ENCODE data around the gene PLEKHO2.

The PLEKHO2 gene

DNA sequence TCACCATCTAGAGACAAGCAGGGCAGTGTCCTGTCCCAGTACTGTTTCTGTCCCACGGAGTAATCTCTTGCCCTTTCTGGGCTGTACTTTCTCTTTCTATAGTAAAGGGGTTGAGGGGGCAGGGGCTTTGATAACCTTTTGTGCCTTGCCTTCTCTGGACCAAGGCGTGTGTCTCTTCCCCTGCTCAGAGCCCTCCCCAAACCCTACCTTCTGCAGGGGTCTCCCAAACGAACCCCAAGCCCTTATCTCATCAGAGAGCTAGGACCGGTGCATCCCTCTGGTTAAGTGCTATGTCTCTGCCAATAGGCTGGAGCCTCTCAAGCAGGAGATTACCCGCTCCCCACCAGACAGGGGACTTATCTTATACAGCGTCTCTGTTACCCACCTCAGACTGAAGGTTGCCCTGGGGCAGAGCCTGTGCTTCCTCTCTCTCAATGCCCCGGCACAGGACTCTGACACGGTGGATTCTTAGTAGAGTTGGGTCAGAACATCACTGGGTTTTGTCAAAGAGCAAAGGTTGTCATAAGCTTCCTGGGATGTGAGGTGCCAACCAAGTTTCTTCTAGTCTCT, 2.9 kb downstream of the PLEKHO2 start:
- TF ChIP-seq, protein P1, sequence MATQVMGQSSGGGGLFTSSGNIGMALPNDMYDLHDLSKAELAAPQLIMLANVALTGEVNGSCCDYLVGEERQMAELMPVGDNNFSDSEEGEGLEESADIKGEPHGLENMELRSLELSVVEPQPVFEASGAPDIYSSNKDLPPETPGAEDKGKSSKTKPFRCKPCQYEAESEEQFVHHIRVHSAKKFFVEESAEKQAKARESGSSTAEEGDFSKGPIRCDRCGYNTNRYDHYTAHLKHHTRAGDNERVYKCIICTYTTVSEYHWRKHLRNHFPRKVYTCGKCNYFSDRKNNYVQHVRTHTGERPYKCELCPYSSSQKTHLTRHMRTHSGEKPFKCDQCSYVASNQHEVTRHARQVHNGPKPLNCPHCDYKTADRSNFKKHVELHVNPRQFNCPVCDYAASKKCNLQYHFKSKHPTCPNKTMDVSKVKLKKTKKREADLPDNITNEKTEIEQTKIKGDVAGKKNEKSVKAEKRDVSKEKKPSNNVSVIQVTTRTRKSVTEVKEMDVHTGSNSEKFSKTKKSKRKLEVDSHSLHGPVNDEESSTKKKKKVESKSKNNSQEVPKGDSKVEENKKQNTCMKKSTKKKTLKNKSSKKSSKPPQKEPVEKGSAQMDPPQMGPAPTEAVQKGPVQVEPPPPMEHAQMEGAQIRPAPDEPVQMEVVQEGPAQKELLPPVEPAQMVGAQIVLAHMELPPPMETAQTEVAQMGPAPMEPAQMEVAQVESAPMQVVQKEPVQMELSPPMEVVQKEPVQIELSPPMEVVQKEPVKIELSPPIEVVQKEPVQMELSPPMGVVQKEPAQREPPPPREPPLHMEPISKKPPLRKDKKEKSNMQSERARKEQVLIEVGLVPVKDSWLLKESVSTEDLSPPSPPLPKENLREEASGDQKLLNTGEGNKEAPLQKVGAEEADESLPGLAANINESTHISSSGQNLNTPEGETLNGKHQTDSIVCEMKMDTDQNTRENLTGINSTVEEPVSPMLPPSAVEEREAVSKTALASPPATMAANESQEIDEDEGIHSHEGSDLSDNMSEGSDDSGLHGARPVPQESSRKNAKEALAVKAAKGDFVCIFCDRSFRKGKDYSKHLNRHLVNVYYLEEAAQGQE (IDR thresholded peaks at IDR 0.05; ENCODE audit: insufficient read depth in 1 of 2, low read depth in 2 of 2, low read length in 2 of 2), result no peak
- TF ChIP-seq SIN3A (IDR thresholded peaks at IDR 0.05; ENCODE audit: borderline replicate concordance, insufficient read depth, low read length) (no peak), TAF1 (IDR thresholded peaks at IDR 0.05; ENCODE audit: borderline replicate concordance, insufficient read depth, low read length) (no peak), POLR2AphosphoS5 (IDR thresholded peaks at IDR 0.05; ENCODE audit: low read depth, low read length) (no peak), FOXP2 (optimal IDR thresholded peaks at IDR 0.05; ENCODE audit: borderline replicate concordance, extremely low read depth, extremely low read length, insufficient read depth) (no peak)

DNA sequence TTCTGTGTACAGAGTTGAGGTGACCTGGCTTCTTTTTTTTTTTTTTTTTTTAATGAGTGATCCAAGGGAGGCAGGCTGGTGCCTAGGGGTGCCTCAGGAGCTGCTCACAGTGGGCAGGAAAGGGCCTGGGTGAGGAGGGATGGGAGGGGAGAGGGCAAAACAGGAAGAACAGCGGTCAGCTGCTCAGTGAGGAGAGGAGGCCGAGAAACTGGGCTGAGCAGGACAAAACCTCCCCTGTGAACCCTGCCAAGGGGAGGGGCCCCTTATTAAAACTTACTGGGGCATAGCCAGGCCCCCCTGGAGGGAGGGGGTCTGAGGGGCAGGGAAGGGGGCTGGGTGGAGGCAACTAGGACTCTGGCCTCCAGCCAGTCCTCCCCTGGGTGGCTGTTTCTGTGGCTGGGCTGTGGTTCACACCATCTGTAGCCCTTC, 3.5 kb downstream of the PLEKHO2 start:
- TF ChIP-seq TAF1 (IDR thresholded peaks at IDR 0.05; ENCODE audit: borderline replicate concordance, insufficient read depth, low read length) (no peak), SIN3A (IDR thresholded peaks at IDR 0.05; ENCODE audit: borderline replicate concordance, insufficient read depth, low read length) (no peak), FOXP2 (optimal IDR thresholded peaks at IDR 0.05; ENCODE audit: borderline replicate concordance, extremely low read depth, extremely low read length, insufficient read depth) (no peak), POLR2AphosphoS5 (IDR thresholded peaks at IDR 0.05; ENCODE audit: low read depth, low read length) (no peak)
- TF ChIP-seq, protein P1 (IDR thresholded peaks at IDR 0.05; ENCODE audit: insufficient read depth in 1 of 2, low read depth in 2 of 2, low read length in 2 of 2), result no peak

DNA sequence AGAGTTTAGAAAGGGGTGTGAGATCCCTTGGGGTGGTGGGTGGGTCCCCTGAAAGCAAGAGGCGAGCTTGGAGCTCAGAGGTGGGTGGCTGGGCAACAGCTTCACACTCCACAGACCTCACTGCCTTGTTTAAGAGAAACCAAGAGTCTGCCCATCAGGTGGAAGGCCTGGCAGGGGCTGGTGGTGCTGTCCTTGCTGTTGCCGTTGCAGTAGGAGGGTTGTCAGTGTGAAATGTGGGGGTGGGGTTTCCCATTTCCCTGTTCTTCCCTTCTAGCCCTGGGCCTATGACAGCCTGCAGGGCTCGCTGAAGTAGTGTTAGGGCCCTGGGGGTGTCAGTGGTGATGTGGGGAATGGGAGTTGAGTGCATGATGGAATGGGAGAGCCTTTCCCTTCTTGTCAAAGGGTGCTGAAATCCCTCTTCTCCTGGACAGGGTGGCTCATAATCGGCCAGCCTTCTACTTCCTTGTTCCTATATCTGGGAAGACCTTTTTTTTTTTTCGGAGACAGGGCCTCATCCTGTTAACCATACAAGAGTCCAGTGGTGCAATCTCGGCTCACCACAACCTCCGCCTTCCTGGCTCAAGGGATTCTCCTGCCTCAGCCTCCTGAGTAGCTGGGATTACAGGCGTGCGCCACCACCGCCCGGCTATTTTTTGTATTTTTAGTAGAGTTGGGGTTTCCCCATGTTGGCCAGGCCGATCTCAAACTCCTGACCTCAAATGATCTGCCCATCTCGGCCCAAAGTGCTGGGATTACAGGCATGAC, 4.3 kb downstream of the PLEKHO2 start:
- TF ChIP-seq POLR2AphosphoS5 (IDR thresholded peaks at IDR 0.05; ENCODE audit: low read depth, low read length) (no peak), FOXP2 (optimal IDR thresholded peaks at IDR 0.05; ENCODE audit: borderline replicate concordance, extremely low read depth, extremely low read length, insufficient read depth) (no peak), TAF1 (IDR thresholded peaks at IDR 0.05; ENCODE audit: borderline replicate concordance, insufficient read depth, low read length) (no peak), SIN3A (IDR thresholded peaks at IDR 0.05; ENCODE audit: borderline replicate concordance, insufficient read depth, low read length) (no peak)

DNA sequence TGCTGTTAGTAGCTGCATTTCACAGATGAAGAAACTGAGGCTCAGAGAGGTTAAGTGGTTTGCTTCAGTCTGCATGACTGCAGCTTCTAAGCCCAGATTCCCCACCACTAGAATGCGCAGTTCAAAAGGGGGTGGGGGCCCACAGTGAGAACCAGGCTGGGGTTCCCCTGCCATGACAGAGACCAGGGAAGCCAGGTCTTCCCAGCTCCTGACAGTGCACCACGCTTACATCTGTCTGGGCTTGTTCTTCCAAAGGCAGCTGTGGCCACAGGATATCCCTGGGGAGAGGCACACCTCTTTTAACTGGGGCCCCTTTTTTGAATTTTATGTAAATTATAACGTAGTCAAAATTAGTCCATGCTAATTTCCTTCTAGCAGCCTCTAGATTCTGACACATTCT, 5.3 kb downstream of the PLEKHO2 start:
- TF ChIP-seq FOXP2 (optimal IDR thresholded peaks at IDR 0.05; ENCODE audit: borderline replicate concordance, extremely low read depth, extremely low read length, insufficient read depth) (no peak), TAF1 (IDR thresholded peaks at IDR 0.05; ENCODE audit: borderline replicate concordance, insufficient read depth, low read length) (no peak), SIN3A (IDR thresholded peaks at IDR 0.05; ENCODE audit: borderline replicate concordance, insufficient read depth, low read length) (no peak), POLR2AphosphoS5 (IDR thresholded peaks at IDR 0.05; ENCODE audit: low read depth, low read length) (no peak)
- TF ChIP-seq, protein P1 (IDR thresholded peaks at IDR 0.05; ENCODE audit: insufficient read depth in 1 of 2, low read depth in 2 of 2, low read length in 2 of 2), result no peak

DNA sequence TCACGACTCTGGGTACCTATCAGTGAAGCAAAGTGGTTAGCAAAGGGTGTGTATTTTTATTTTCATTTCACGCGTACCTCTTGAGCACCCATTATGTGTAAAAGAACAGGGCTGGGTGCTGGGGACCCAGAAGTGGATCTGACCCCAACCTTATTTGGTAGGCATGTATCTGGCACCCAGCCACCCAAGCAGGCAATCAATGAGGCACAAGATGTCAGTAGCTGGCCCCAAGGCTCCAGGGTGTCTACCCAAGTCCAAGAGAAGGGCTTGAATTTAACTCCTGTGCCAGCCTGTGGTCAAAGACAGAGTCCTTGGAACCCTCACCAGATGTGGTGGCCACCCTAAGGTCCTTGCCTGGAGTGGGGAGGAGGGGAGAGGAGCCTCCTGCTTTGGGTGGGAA, 5.7 kb downstream of the PLEKHO2 start:
- no peak for TF ChIP-seq SIN3A (IDR thresholded peaks at IDR 0.05; ENCODE audit: borderline replicate concordance, insufficient read depth, low read length)
- no peak for TF ChIP-seq FOXP2 (optimal IDR thresholded peaks at IDR 0.05; ENCODE audit: borderline replicate concordance, extremely low read depth, extremely low read length, insufficient read depth)
- TF ChIP-seq TAF1 (IDR thresholded peaks at IDR 0.05; ENCODE audit: borderline replicate concordance, insufficient read depth, low read length), result no peak
- no peak for TF ChIP-seq POLR2AphosphoS5 (IDR thresholded peaks at IDR 0.05; ENCODE audit: low read depth, low read length)
- TF ChIP-seq, protein P1 (IDR thresholded peaks at IDR 0.05; ENCODE audit: insufficient read depth in 1 of 2, low read depth in 2 of 2, low read length in 2 of 2), result no peak

Data from PFSK-1 (cell line).